ENCODE data around the gene AFTPH.

DNA sequence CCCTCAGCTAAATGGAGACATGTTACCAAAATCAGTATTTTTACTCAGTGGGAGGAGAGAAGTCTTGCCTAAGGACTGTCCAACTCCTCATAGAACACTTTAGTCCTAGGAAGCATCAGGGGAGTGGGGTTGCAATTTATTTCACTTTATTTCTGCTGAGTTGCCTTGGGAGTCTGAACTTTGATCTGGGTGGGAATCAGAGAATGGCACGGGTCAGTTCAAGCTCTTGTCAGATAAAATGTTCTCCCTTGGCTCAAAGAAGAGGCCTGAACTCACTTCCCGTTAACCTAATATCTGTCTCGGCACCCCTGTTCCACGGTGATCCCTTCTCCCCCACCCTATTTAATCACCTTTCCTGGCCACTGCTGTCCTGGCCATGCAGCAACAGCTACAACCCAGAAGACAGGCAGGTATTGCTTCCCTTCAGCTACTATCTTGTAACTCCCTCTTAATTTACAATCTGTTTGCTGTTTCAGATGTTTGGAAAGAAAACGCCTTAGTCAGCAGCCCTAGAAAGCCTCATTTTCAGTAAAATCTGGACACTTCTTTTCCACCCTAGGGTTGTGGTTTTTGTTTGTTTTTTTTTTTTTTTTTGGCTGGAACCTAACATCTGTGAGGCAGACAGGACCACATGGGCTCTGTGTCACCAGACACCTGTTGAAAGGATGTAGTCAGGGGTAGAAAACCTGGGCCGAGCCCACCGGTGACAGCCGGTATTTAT is 77.1 kb downstream of the AFTPH start:
- TF ChIP-seq, protein P1, sequence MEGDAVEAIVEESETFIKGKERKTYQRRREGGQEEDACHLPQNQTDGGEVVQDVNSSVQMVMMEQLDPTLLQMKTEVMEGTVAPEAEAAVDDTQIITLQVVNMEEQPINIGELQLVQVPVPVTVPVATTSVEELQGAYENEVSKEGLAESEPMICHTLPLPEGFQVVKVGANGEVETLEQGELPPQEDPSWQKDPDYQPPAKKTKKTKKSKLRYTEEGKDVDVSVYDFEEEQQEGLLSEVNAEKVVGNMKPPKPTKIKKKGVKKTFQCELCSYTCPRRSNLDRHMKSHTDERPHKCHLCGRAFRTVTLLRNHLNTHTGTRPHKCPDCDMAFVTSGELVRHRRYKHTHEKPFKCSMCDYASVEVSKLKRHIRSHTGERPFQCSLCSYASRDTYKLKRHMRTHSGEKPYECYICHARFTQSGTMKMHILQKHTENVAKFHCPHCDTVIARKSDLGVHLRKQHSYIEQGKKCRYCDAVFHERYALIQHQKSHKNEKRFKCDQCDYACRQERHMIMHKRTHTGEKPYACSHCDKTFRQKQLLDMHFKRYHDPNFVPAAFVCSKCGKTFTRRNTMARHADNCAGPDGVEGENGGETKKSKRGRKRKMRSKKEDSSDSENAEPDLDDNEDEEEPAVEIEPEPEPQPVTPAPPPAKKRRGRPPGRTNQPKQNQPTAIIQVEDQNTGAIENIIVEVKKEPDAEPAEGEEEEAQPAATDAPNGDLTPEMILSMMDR (conservative IDR thresholded peaks at IDR 0.05 in 1 of 2, IDR thresholded peaks at IDR 0.05 in 1 of 2; ENCODE audit: extremely low read depth in 1 of 2, insufficient read depth in 1 of 2, low read depth in 1 of 2, low read length in 2 of 2): no peak
- TF ChIP-seq EZH2 (IDR thresholded peaks at IDR 0.05; ENCODE audit: borderline replicate concordance, low read length): no peak
